Endothelial cell (in vitro differentiated cells): ENCODE data around the gene PRRC2B. TPM values are rescaled to one million over a fixed set of nuclear protein-coding genes. Genes with fewer than 3 reads are reported as not detected.
A peak's percentile ranks its signal among the peaks of the same experiment; 100 is the strongest.
"Not testable (repeated sequence)": the region's sequence is repeated elsewhere in the genome, so short reads cannot be mapped to it uniquely, and the experiment has no call there.

Experiments
- DNase-seq: peaks from one replicate; pipeline ENCODE4 v3.0.0; 2021; ENCODE audit warnings: low spot score
- H3K27ac Mint-ChIP-seq: one replicate; pipeline ENCODE4 v1.8.0; 2021; ENCODE audit warnings: mixed read lengths, inconsistent platforms; ENCODE audit not compliant: unreplicated experiment
- H3K27me3 Mint-ChIP-seq: one replicate; pipeline ENCODE4 v1.8.0; 2021; ENCODE audit warnings: mild to moderate bottlenecking, moderate library complexity, mixed read lengths, inconsistent platforms; ENCODE audit not compliant: unreplicated experiment
- H3K36me3 Mint-ChIP-seq: one replicate; pipeline ENCODE4 v1.8.0; 2021; ENCODE audit warnings: mild to moderate bottlenecking, low read depth, mixed read lengths, inconsistent platforms; ENCODE audit not compliant: unreplicated experiment
- H3K4me1 Mint-ChIP-seq: one replicate; pipeline ENCODE4 v1.8.0; 2021; ENCODE audit warnings: mild to moderate bottlenecking, mixed read lengths, inconsistent platforms; ENCODE audit not compliant: unreplicated experiment
- H3K4me3 Mint-ChIP-seq: one replicate; pipeline ENCODE4 v1.8.0; 2021; ENCODE audit warnings: mild to moderate bottlenecking, mixed read lengths, inconsistent platforms; ENCODE audit not compliant: unreplicated experiment
- H3K9me3 Mint-ChIP-seq: one replicate; pipeline ENCODE4 v1.8.0; 2021; ENCODE audit warnings: mixed read lengths, inconsistent platforms; ENCODE audit not compliant: unreplicated experiment
- total RNA-seq: library from RNA; stranded (reverse); fragmentation: NEBNext Ultra II Directional; extraction: Animal tissue kit (Norgen Biotek cat#: 25700); gene quantifications from one replicate; pipeline ENCODE4 v1.2.1, GENCODE V29; 2021; ENCODE audit not compliant: unreplicated experiment
- TF ChIP-seq, protein P1 (sequence below): fragments of 200-600 bp; sonication (generic); IDR thresholded peaks from one replicate; pipeline ENCODE4 v1.5.0; 2021; ENCODE audit warnings: antibody characterized with exemption; ENCODE audit not compliant: unreplicated experiment

The PRRC2B gene
- total RNA-seq, 1 donor from 2014 or later: 350 TPM

DNA sequence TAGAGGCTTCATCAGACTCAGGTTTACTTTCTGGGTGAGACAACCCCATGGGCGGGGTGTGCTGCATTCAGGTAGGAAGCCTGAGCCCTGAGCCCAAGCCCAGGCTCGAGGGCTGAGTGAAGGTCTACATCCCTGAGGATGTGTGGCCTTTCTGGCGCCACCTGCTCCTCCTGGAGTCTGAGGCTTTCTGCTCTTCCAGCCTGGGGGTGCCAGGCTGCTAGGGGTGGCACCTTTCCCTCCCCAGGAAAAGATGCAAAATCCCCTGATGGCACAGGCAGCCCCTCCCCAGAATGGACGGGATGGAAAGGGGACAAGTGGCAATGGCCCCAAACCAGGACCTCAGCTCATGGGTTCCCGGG, 44.4 kb upstream of the PRRC2B start:
- no peak for DNase-seq
- Mint-ChIP-seq H3K4me3 (no peak overlapping the region), H3K9me3 (no peaks in the 10 kb centered on the region), H3K36me3 (peaks cover 4% of the 10 kb centered on the region), H3K27me3 (peaks cover 8% of the 10 kb centered on the region), H3K27ac (no peak overlapping the region), H3K4me1 (peaks cover 7% of the 10 kb centered on the region)
- TF ChIP-seq, protein P1, sequence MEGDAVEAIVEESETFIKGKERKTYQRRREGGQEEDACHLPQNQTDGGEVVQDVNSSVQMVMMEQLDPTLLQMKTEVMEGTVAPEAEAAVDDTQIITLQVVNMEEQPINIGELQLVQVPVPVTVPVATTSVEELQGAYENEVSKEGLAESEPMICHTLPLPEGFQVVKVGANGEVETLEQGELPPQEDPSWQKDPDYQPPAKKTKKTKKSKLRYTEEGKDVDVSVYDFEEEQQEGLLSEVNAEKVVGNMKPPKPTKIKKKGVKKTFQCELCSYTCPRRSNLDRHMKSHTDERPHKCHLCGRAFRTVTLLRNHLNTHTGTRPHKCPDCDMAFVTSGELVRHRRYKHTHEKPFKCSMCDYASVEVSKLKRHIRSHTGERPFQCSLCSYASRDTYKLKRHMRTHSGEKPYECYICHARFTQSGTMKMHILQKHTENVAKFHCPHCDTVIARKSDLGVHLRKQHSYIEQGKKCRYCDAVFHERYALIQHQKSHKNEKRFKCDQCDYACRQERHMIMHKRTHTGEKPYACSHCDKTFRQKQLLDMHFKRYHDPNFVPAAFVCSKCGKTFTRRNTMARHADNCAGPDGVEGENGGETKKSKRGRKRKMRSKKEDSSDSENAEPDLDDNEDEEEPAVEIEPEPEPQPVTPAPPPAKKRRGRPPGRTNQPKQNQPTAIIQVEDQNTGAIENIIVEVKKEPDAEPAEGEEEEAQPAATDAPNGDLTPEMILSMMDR: no peak

- H3K9me3 Mint-ChIP-seq: no peaks in the 10 kb centered on the region
- TF ChIP-seq, protein P1: peak; percentile 52
- peak overlapping the region; percentile 89 for H3K27ac Mint-ChIP-seq
- peak; percentile 92 for DNase-seq
- H3K27me3 Mint-ChIP-seq: peaks cover 8% of the 10 kb centered on the region
- H3K4me3 Mint-ChIP-seq: peak overlapping the region; percentile 49
- peaks cover 7% of the 10 kb centered on the region for H3K4me1 Mint-ChIP-seq
- peaks cover 4% of the 10 kb centered on the region for H3K36me3 Mint-ChIP-seq
Observed at GRCh38 chr9:131349881-131350563, 43.9 kb upstream of the PRRC2B start.

- H3K9me3 Mint-ChIP-seq, H3K27me3 Mint-ChIP-seq, DNase-seq, H3K36me3 Mint-ChIP-seq, H3K4me3 Mint-ChIP-seq: not testable (repeated sequence)
- Mint-ChIP-seq H3K27ac (peak overlapping the region; percentile 64), H3K4me1 (peaks cover 20% of the 10 kb centered on the region)
Observed at GRCh38 chr9:131356479-131356878, 37.4 kb upstream of the PRRC2B start.

DNA sequence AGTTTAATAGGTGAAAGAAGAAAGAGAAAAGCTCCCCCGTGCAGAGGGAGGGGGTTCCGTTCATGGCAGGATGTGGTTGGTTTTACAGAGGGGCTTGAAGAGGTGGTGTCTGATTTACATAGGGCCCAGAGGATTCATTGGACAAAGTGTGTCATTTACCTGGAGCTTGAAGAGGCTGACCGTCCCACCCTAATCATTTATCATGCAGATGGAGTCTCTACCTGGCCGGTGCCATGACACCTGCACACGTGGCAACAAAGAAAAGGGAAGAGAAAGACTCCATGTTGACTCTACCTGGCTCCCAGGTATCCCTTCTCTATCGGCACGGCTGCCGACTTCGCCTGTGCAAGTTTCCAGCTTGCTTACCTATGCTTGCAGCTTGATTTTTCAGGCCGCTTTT, 35.3 kb upstream of the PRRC2B start:
- Mint-ChIP-seq H3K9me3 (no peaks in the 10 kb centered on the region), H3K27ac (no peak overlapping the region), H3K4me1 (peaks cover 22% of the 10 kb centered on the region), H3K36me3 (no peaks in the 10 kb centered on the region), H3K4me3 (no peak overlapping the region), H3K27me3 (no peaks in the 10 kb centered on the region)
- TF ChIP-seq, protein P1: no peak
- DNase-seq: no peak

GRCh38 chr9:131361202-131361833, 32.6 kb upstream of the PRRC2B start:
- TF ChIP-seq, protein P1: no peak
- Mint-ChIP-seq H3K27ac (no peak overlapping the region), H3K4me3 (no peak overlapping the region), H3K36me3 (no peaks in the 10 kb centered on the region), H3K27me3 (no peaks in the 10 kb centered on the region), H3K4me1 (peaks cover 22% of the 10 kb centered on the region), H3K9me3 (no peaks in the 10 kb centered on the region)
- DNase-seq: no peak
